Mammary epithelial cell (primary cell): Measurements from ENCODE around the gene NPPC.

Experiments used
- EZH2 ChIP-seq: IDR thresholded peaks from 2 replicates; pipeline ENCODE4 v1.6.1; 2012; ENCODE audit warnings: low read length, inconsistent platforms, borderline replicate concordance
- TF ChIP-seq, protein P1 (sequence below), 2 donors: IDR thresholded peaks in 1 of 2; conservative IDR thresholded peaks in 1 of 2; 2 replicates each; pipeline ENCODE4 v1.5.1; 2011 to 2012; ENCODE audit warnings: inconsistent platforms in 2 of 2, low read length in 2 of 2, mild to moderate bottlenecking in 2 of 2, control low read depth in 1 of 2, low read depth in 1 of 2; ENCODE audit not compliant: insufficient read depth in 1 of 2; ENCODE audit errors: extremely low read depth in 1 of 2

DNA sequence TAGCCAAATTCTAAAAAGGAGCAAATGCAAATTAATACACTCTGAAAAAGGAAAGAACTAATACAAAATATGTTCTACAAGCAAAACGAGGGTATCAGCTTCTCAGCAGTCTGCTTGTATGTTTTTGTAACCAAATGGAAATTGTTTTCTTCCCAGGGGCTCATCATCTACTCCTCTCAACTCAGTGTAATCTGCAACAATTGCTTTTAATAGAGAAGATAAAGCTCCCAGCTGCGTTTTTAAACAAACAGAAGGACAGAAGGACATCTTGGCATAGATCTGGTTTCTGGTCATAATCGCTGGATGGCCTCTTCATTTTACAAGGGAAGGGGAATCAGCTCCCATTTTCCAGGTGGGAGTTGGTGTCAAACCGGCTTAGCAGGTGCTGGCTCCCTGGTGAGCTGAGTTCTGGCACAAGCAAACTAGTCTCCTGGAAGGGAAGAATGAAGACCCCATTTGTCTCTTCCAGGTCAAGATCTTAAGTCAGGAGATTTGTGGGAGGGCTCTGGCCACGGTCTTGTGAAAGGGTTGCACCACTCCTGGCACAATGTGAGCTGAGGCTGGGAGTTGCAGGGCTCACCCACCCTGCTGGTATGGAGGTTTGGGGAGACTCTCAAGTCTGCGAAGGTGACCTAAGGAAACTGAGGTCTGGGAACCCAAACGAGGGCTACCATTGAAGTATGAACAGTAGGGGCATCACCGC is 41.6 kb downstream of the NPPC start:
- TF ChIP-seq, protein P1, sequence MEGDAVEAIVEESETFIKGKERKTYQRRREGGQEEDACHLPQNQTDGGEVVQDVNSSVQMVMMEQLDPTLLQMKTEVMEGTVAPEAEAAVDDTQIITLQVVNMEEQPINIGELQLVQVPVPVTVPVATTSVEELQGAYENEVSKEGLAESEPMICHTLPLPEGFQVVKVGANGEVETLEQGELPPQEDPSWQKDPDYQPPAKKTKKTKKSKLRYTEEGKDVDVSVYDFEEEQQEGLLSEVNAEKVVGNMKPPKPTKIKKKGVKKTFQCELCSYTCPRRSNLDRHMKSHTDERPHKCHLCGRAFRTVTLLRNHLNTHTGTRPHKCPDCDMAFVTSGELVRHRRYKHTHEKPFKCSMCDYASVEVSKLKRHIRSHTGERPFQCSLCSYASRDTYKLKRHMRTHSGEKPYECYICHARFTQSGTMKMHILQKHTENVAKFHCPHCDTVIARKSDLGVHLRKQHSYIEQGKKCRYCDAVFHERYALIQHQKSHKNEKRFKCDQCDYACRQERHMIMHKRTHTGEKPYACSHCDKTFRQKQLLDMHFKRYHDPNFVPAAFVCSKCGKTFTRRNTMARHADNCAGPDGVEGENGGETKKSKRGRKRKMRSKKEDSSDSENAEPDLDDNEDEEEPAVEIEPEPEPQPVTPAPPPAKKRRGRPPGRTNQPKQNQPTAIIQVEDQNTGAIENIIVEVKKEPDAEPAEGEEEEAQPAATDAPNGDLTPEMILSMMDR (conservative IDR thresholded peaks at IDR 0.05 in 1 of 2, IDR thresholded peaks at IDR 0.05 in 1 of 2; ENCODE audit: extremely low read depth in 1 of 2, insufficient read depth in 1 of 2, low read depth in 1 of 2, low read length in 2 of 2), result no peak
- no peak for TF ChIP-seq EZH2
